ENCODE data around the gene TRIM9.

The TRIM9 gene

GRCh38 chr14:51058382-51058781 is 36.5 kb downstream of the TRIM9 start:
- DNase-seq (ENCODE audit: low read depth) = no peak

- DNase-seq (ENCODE audit: low read depth) = no peak
Observed at GRCh38 chr14:51056421-51056820, 38.5 kb downstream of the TRIM9 start.

- no peak for DNase-seq (ENCODE audit: low read depth)
Observed at GRCh38 chr14:51053157-51053556, 41.7 kb downstream of the TRIM9 start.

GRCh38 chr14:51044961-51045360 is 49.9 kb downstream of the TRIM9 start:
- no peak for DNase-seq (ENCODE audit: low read depth)

- no peak for DNase-seq (ENCODE audit: low read depth)
Observed at GRCh38 chr14:51041883-51042282, 53.0 kb downstream of the TRIM9 start.

GRCh38 chr14:51041108-51041531 is 53.8 kb downstream of the TRIM9 start:
- no peak for DNase-seq (ENCODE audit: low read depth)

GRCh38 chr14:51039252-51039651 is 55.7 kb downstream of the TRIM9 start:
- no peak for DNase-seq (ENCODE audit: low read depth)

- DNase-seq (ENCODE audit: low read depth) = no peak
Observed at GRCh38 chr14:51035611-51036192, 59.2 kb downstream of the TRIM9 start.

GRCh38 chr14:51028851-51029754 is 65.8 kb downstream of the TRIM9 start:
- DNase-seq (ENCODE audit: low read depth) = no peak

- DNase-seq (ENCODE audit: low read depth) = no peak
Observed at GRCh38 chr14:51028361-51028760, 66.5 kb downstream of the TRIM9 start.

- DNase-seq (ENCODE audit: low read depth) = no peak
Observed at GRCh38 chr14:51024377-51024776, 70.5 kb downstream of the TRIM9 start.

GRCh38 chr14:51023964-51024363 is 70.9 kb downstream of the TRIM9 start:
- DNase-seq (ENCODE audit: low read depth) = no peak

- no peak for DNase-seq (ENCODE audit: low read depth)
Observed at GRCh38 chr14:51022769-51023168, 72.1 kb downstream of the TRIM9 start.

- DNase-seq (ENCODE audit: low read depth) = no peak
Observed at GRCh38 chr14:51020024-51020710, 74.7 kb downstream of the TRIM9 start.

- DNase-seq (ENCODE audit: low read depth) = peak; percentile 48
Observed at GRCh38 chr14:51019089-51019488, 75.8 kb downstream of the TRIM9 start.

GRCh38 chr14:51018521-51018920 is 76.4 kb downstream of the TRIM9 start:
- DNase-seq (ENCODE audit: low read depth) = no peak

GRCh38 chr14:51014625-51015024 is 80.3 kb downstream of the TRIM9 start:
- DNase-seq (ENCODE audit: low read depth) = no peak

GRCh38 chr14:51014086-51014485 is 80.8 kb downstream of the TRIM9 start:
- DNase-seq (ENCODE audit: low read depth) = peak; percentile 87

GRCh38 chr14:51012055-51012454 is 82.8 kb downstream of the TRIM9 start:
- no peak for DNase-seq (ENCODE audit: low read depth)

- DNase-seq (ENCODE audit: low read depth) = no peak
Observed at GRCh38 chr14:51008446-51008845, 86.5 kb downstream of the TRIM9 start.

GRCh38 chr14:51006781-51007211 is 88.1 kb downstream of the TRIM9 start:
- peak; percentile 96 for DNase-seq (ENCODE audit: low read depth)

- DNase-seq (ENCODE audit: low read depth) = no peak
Observed at GRCh38 chr14:51006324-51006723, 88.6 kb downstream of the TRIM9 start.
